Motor neuron (in vitro differentiated cells): ENCODE measurements around the gene ADRB2. TPM values are rescaled to one million over a fixed set of nuclear protein-coding genes. Genes with fewer than 3 reads are reported as not detected.
"Not testable (repeated sequence)": the region's sequence is repeated elsewhere in the genome, so short reads cannot be mapped to it uniquely, and the experiment has no call there.

Source experiments
- ATAC-seq, 8 experiments: fragments of 200-7000 bp; cut with Tn5 transposase; replicated peaks in 6 of 8; 2 replicates each; pipeline ENCODE4 v1.8.0; 2021; ENCODE audit warnings: mild to moderate bottlenecking in 8 of 8, moderate library complexity in 8 of 8
- H3K27ac ChIP-seq, 2 donors: fragments of 250-450 bp; sonication (Bioruptor Pico); 2 replicates each; pipeline ENCODE4 v1.9.0; 2021; ENCODE audit warnings: antibody characterized with exemption in 2 of 2, mild to moderate bottlenecking in 2 of 2, moderate library complexity in 1 of 2
- H3K4me1 ChIP-seq, 2 donors: fragments of 250-450 bp; sonication (Bioruptor Pico); replicated peaks in 1 of 2; 2 replicates each; pipeline ENCODE4 v1.6.1; 2021; ENCODE audit warnings: antibody characterized with exemption in 2 of 2, mild to moderate bottlenecking in 2 of 2, moderate library complexity in 1 of 2
- H3K4me3 ChIP-seq, 5 donors: fragments of 250-450 bp; sonication (Bioruptor Pico); 2 replicates each; pipeline ENCODE4 v1.9.0; 2021; ENCODE audit warnings: antibody characterized with exemption in 5 of 5, mild to moderate bottlenecking in 5 of 5, moderate library complexity in 4 of 5
- WGBS, 10 experiments: fragments of 450-650 bp; shearing (Covaris generic); methylation state at CpG; one replicate each; pipeline ENCODE4 v1.0.0; 2022; 5-methylcytosine and 5-hydroxymethylcytosine counted together
- in situ Hi-C, 9 experiments: fragments of 400-800 bp; cut with MboI; loops; one replicate each; pipeline ENCODE4 v1.15.0; 2021; ENCODE audit warnings: low sequenced_read_pairs in 9 of 9, low pct_unique_long_range_greater_than_20kb in 2 of 9; ENCODE audit not compliant: unreplicated experiment in 9 of 9
- total RNA-seq, 8 experiments: library from RNA; unstranded; fragments of 300-600 nt; gene quantifications; 2 replicates each; pipeline versions ENCODE4 v1.2.3 to v1.2.4, GENCODE V29; 2022

Gene ADRB2
- total RNA-seq, 8 experiments from 2014 or later = 0.21 to 1.8 (median 0.62) TPM

DNA sequence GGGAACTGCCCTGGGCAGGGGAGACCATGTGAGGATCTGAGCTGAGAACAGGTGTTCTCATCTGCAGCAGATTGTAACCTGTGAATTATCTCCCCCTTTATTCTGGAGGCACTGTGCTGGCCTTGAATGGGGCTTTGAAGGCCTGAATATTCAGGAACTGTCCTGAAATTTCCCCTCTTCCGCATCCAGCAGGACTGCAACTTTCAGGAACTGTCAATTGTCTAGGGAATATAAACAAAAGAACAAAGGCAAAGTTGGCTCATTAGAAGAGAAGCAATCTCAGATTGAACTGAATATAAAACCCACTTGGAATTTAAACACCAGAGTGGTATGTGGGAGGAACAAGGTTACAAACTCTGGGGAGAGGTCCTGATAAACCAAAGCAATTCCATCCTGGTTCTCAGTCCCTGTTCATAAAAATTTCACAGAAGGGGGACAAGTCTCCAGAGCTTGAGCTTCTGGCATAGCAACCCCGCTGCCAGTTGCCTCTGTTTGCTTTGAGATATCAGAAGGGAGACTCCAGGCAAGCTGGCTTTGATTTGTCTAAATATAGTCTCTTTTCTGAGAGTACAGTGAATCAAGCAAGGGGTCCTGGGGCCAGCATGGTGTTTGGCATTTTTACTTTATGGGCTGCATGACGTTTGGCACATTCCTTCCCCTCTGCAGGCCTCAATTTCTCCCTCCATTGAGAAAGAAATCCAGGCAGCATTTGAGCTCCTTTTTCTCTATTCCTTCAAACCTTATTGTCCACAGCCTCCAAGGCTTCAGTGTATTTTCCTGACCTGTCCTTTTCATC lies 47.5 kb downstream of the ADRB2 start:
- H3K4me3 ChIP-seq = no peak overlapping the region
- 0 to 100% (median 66%) methylated on average over 1 to 3 of the region's 3 CpGs; no CpG with 5 or more reads in 2 of the 10 experiments for WGBS, 10 experiments
- H3K27ac ChIP-seq = no peak overlapping the region
- H3K4me1 ChIP-seq = no peaks in the 10 kb centered on the region
- peak in 1 of 8 experiments; percentile 49 for ATAC-seq
- in situ Hi-C loops = no loop called here

DNA sequence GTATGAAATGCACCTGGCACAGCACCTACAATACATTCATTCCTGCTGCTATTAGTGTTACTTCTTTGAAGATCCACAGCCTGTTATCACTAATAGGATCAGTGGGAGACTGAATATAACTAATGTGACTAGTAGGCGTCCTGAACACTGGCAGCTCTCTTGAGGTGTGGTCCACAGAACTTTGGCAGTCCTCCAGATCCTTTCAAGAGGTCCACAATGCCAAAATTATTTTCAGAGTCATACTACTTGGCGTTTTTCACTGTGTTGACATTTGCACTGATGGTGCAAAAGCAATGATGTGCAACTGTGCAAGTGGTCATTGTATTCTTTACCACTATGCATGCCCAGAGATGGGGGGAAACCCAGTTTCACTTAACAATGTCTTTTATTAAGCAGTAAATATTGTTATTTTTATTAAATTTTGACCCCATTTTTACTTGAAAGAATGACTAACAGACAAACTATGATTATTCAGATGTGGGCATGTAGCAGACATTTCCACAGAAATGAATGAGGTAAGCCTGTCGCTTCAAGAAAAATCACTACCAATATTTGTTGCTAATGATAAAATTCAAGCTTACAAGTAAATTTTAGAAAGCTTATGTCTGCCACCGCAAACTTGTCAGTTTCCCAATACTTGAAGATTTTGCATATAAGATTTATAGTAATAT lies 48.9 kb downstream of the ADRB2 start:
- ATAC-seq = peak in 2 of 8 experiments; percentile 66 to 69
- in situ Hi-C loops = no loop called here
- Histone ChIP-seq H3K4me1 (no peaks in the 10 kb centered on the region), H3K27ac (no peak overlapping the region), H3K4me3 (no peak overlapping the region)
- WGBS, 10 experiments = 9 to 100% (median 65%) methylated on average over 1 to 4 of the region's 4 CpGs

- H3K27ac ChIP-seq, ATAC-seq, in situ Hi-C loops, H3K4me3 ChIP-seq, H3K4me1 ChIP-seq: not testable (repeated sequence)
- 89 to 100% (median 98%) methylated on average over 1 to 5 of the region's 5 CpGs for WGBS, 10 experiments
Measured at GRCh38 chr5:148877436-148877835, 51.0 kb downstream of the ADRB2 start.

Other genes with a start within 250 kb of the ADRB2 start
- under 1 TPM in 6 of 8 experiments, not detected in 2; 0.13 to 0.81 (median 0.19) TPM for gene HTR4, start 172.1 kb upstream of the ADRB2 start, total RNA-seq
- 10 to 100 TPM in 1 of 8 experiments, 1 to 10 TPM in 2, under 1 TPM in 5; 0.11 to 51.6 (median 0.93) TPM for gene SH3TC2, start 236.5 kb downstream of the ADRB2 start, total RNA-seq